ENCODE results near the gene SEPTIN11. TPM values are rescaled to one million over a fixed set of nuclear protein-coding genes. Genes with fewer than 3 reads are reported as not detected.
A peak's percentile ranks its signal among the peaks of the same experiment; 100 is the strongest.

The SEPTIN11 gene
- total and polyA plus RNA-seq, 7 experiments from 2014 or later, result 9.2 to 29.3 (median 16.5) TPM

- peaks cover 32 to 66% (median 44%) of the 10 kb centered on the region in 7 donors for H3K4me1 Mint-ChIP-seq
- H3K27ac ChIP-seq (ENCODE audit: low read depth, low read length), result no peak overlapping the region
Observed at GRCh38 chr4:76995776-76996175, 46.2 kb downstream of the SEPTIN11 start.

GRCh38 chr4:76996445-76996844 lies 46.9 kb downstream of the SEPTIN11 start:
- ATAC-seq (no peak), DNase-seq (no peak)
- Histone ChIP-seq H3K27me3 (ENCODE audit: control insufficient read depth in 2 of 2, insufficient read depth in 2 of 2, low read length in 2 of 2) (no peaks in the 10 kb centered on the region), H3K36me3 (ENCODE audit: control insufficient read depth in 2 of 3, insufficient read depth in 3 of 3, low read length in 3 of 3) (no peaks in the 10 kb centered on the region), H3K9me3 (ENCODE audit: control insufficient read depth in 2 of 3, low read length in 3 of 3) (no peaks in the 10 kb centered on the region), H3K4me1 (ENCODE audit: control insufficient read depth in 2 of 2, insufficient read depth in 2 of 2, low read length in 2 of 2) (peaks cover 23 to 36% of the 10 kb centered on the region in 2 donors), H3K4me3 (ENCODE audit: low read length) (no peak overlapping the region), H3K27ac (ENCODE audit: low read depth, low read length) (no peak overlapping the region)
- Mint-ChIP-seq H3K27me3 (peaks cover 0 to 18% (median 0%) of the 10 kb centered on the region in 5 donors), H3K4me1 (peaks cover 26 to 60% (median 37%) of the 10 kb centered on the region in 7 donors), H3K4me3 (no peak overlapping the region), H3K9me3 (no peaks in the 10 kb centered on the region), H3K36me3 (peaks cover 0 to 24% (median 17%) of the 10 kb centered on the region in 5 donors), H3K27ac (peak overlapping the region in 1 of 9 donors; percentile 45)
- intact Hi-C loops (cut with micrococcal nuclease), result loop anchor here in 1 of 2 donors (10.0 kb wide), 1 partner anchor 1482 kb away; the partner anchor contains the start of genes RCHY1 and THAP6
- ChIA-PET CTCF (interaction anchor here (0.9 to 1.7 kb wide), 2 partner anchors 11 to 37 kb away, joined by 4 to 5 read pairs; no protein-coding TSS in a partner anchor), POLR2A (interaction anchor here (0.6 to 4.6 kb wide), 6 partner anchors 11 to 47 kb away, joined by 3 to 62 read pairs (median 4); partner anchors contain the start of gene SEPTIN11)

More at GRCh38 chr4:76995776-76996175, 46.2 kb downstream of the SEPTIN11 start:
- intact Hi-C loops (cut with micrococcal nuclease), result loop anchor here (2.0 to 10.0 kb wide), 4 partner anchors 19 to 1481 kb away; partner anchors contain the start of genes RCHY1 (in 1 of the 2) and THAP6 (in 1 of the 2)
- no peak overlapping the region for H3K4me3 ChIP-seq (ENCODE audit: low read length)
- no peaks in the 10 kb centered on the region for H3K36me3 ChIP-seq (ENCODE audit: control insufficient read depth in 2 of 3, insufficient read depth in 3 of 3, low read length in 3 of 3)
- no peak for DNase-seq
- H3K27ac Mint-ChIP-seq, result peak overlapping the region in 6 of 9 donors; percentile 29 to 69 (median 36)
- H3K27me3 Mint-ChIP-seq, result peaks cover 0 to 23% (median 0%) of the 10 kb centered on the region in 5 donors
- CTCF ChIA-PET, result interaction anchor here (0.6 to 1.7 kb wide), 5 partner anchors 11 to 44 kb away, joined by 3 to 5 read pairs (median 3); no protein-coding TSS in a partner anchor
- peaks cover 27 to 43% of the 10 kb centered on the region in 2 donors for H3K4me1 ChIP-seq (ENCODE audit: control insufficient read depth in 2 of 2, insufficient read depth in 2 of 2, low read length in 2 of 2)
- POLR2A ChIA-PET, result interaction anchor here (0.8 to 4.6 kb wide), 8 partner anchors 9 to 161 kb away, joined by 3 to 62 read pairs (median 4); partner anchors contain the start of genes CCNG2 and SEPTIN11
- H3K4me3 Mint-ChIP-seq, result peak overlapping the region in 4 of 10 donors; percentile 23 to 37 (median 28)
- ATAC-seq, result no peak
- H3K36me3 Mint-ChIP-seq, result peaks cover 0 to 23% (median 17%) of the 10 kb centered on the region in 5 donors
- no peaks in the 10 kb centered on the region for H3K27me3 ChIP-seq (ENCODE audit: control insufficient read depth in 2 of 2, insufficient read depth in 2 of 2, low read length in 2 of 2)
- H3K9me3 ChIP-seq (ENCODE audit: control insufficient read depth in 2 of 3, low read length in 3 of 3), result no peaks in the 10 kb centered on the region
- H3K9me3 Mint-ChIP-seq, result no peaks in the 10 kb centered on the region

GRCh38 chr4:76997077-76997476 lies 47.5 kb downstream of the SEPTIN11 start:
- no peak for DNase-seq
- ATAC-seq, result no peak
- no peak overlapping the region for H3K27ac ChIP-seq (ENCODE audit: low read depth, low read length)
- no peak overlapping the region for H3K4me3 ChIP-seq (ENCODE audit: low read length)
- H3K4me1 Mint-ChIP-seq, result peaks cover 24 to 59% (median 37%) of the 10 kb centered on the region in 7 donors
- H3K27me3 ChIP-seq (ENCODE audit: control insufficient read depth in 2 of 2, insufficient read depth in 2 of 2, low read length in 2 of 2), result no peaks in the 10 kb centered on the region
- POLR2A ChIA-PET, result interaction anchor here (4.6 kb wide), 1 partner anchor 11 kb away, joined by 62 read pairs; no protein-coding TSS in a partner anchor
- H3K36me3 Mint-ChIP-seq, result peaks cover 0 to 24% (median 17%) of the 10 kb centered on the region in 5 donors
- CTCF ChIA-PET, result no interaction called here
- H3K9me3 ChIP-seq (ENCODE audit: control insufficient read depth in 2 of 3, low read length in 3 of 3), result no peaks in the 10 kb centered on the region
- intact Hi-C loops (cut with micrococcal nuclease), result loop anchor here in 1 of 2 donors (10.0 kb wide), 1 partner anchor 1482 kb away; the partner anchor contains the start of genes RCHY1 and THAP6
- H3K4me1 ChIP-seq (ENCODE audit: control insufficient read depth in 2 of 2, insufficient read depth in 2 of 2, low read length in 2 of 2), result peaks cover 23 to 33% of the 10 kb centered on the region in 2 donors
- no peaks in the 10 kb centered on the region for H3K36me3 ChIP-seq (ENCODE audit: control insufficient read depth in 2 of 3, insufficient read depth in 3 of 3, low read length in 3 of 3)
- H3K4me3 Mint-ChIP-seq, result no peak overlapping the region
- H3K27ac Mint-ChIP-seq, result no peak overlapping the region
- H3K9me3 Mint-ChIP-seq, result no peaks in the 10 kb centered on the region
- peaks cover 0 to 15% (median 0%) of the 10 kb centered on the region in 5 donors for H3K27me3 Mint-ChIP-seq

GRCh38 chr4:76997532-76997931 lies 48.0 kb downstream of the SEPTIN11 start:
- DNase-seq (no peak), ATAC-seq (no peak)
- H3K36me3 ChIP-seq (ENCODE audit: control insufficient read depth in 2 of 3, insufficient read depth in 3 of 3, low read length in 3 of 3), result no peaks in the 10 kb centered on the region
- H3K27me3 ChIP-seq (ENCODE audit: control insufficient read depth in 2 of 2, insufficient read depth in 2 of 2, low read length in 2 of 2), result no peaks in the 10 kb centered on the region
- CTCF ChIA-PET, result no interaction called here
- peaks cover 0 to 15% (median 0%) of the 10 kb centered on the region in 5 donors for H3K27me3 Mint-ChIP-seq
- no peaks in the 10 kb centered on the region for H3K9me3 ChIP-seq (ENCODE audit: control insufficient read depth in 2 of 3, low read length in 3 of 3)
- H3K4me1 Mint-ChIP-seq, result peaks cover 21 to 59% (median 37%) of the 10 kb centered on the region in 7 donors
- H3K27ac Mint-ChIP-seq, result peak overlapping the region in 1 of 9 donors; percentile 59
- H3K4me1 ChIP-seq (ENCODE audit: control insufficient read depth in 2 of 2, insufficient read depth in 2 of 2, low read length in 2 of 2), result peaks cover 19 to 29% of the 10 kb centered on the region in 2 donors
- H3K4me3 Mint-ChIP-seq, result no peak overlapping the region
- H3K36me3 Mint-ChIP-seq, result peaks cover 0 to 24% (median 16%) of the 10 kb centered on the region in 5 donors
- POLR2A ChIA-PET, result no interaction called here
- intact Hi-C loops (cut with micrococcal nuclease), result loop anchor here in 1 of 2 donors (10.0 kb wide), 1 partner anchor 1483 kb away; the partner anchor contains the start of genes RCHY1 and THAP6
- no peak overlapping the region for H3K27ac ChIP-seq (ENCODE audit: low read depth, low read length)
- no peaks in the 10 kb centered on the region for H3K9me3 Mint-ChIP-seq
- H3K4me3 ChIP-seq (ENCODE audit: low read length), result no peak overlapping the region

GRCh38 chr4:76998251-76998901 lies 48.8 kb downstream of the SEPTIN11 start:
- no peak overlapping the region for H3K4me3 Mint-ChIP-seq
- no peaks in the 10 kb centered on the region for H3K9me3 Mint-ChIP-seq
- Histone ChIP-seq H3K9me3 (ENCODE audit: control insufficient read depth in 2 of 3, low read length in 3 of 3) (no peaks in the 10 kb centered on the region), H3K4me1 (ENCODE audit: control insufficient read depth in 2 of 2, insufficient read depth in 2 of 2, low read length in 2 of 2) (peaks cover 13 to 22% of the 10 kb centered on the region in 2 donors), H3K27me3 (ENCODE audit: control insufficient read depth in 2 of 2, insufficient read depth in 2 of 2, low read length in 2 of 2) (no peaks in the 10 kb centered on the region), H3K27ac (ENCODE audit: low read depth, low read length) (no peak overlapping the region), H3K4me3 (ENCODE audit: low read length) (no peak overlapping the region), H3K36me3 (ENCODE audit: control insufficient read depth in 2 of 3, insufficient read depth in 3 of 3, low read length in 3 of 3) (no peaks in the 10 kb centered on the region)
- peaks cover 0 to 24% (median 13%) of the 10 kb centered on the region in 5 donors for H3K36me3 Mint-ChIP-seq
- no peak for ATAC-seq
- CTCF ChIA-PET, result no interaction called here
- DNase-seq, result no peak
- intact Hi-C loops (cut with micrococcal nuclease), result loop anchor here in 1 of 2 donors (10.0 kb wide), 1 partner anchor 1484 kb away; the partner anchor contains the start of genes RCHY1 and THAP6
- no peak overlapping the region for H3K27ac Mint-ChIP-seq
- H3K27me3 Mint-ChIP-seq, result peaks cover 0 to 15% (median 0%) of the 10 kb centered on the region in 5 donors
- peaks cover 15 to 59% (median 37%) of the 10 kb centered on the region in 7 donors for H3K4me1 Mint-ChIP-seq
- POLR2A ChIA-PET, result interaction anchor here (0.7 to 1.2 kb wide), 2 partner anchors 11 to 157 kb away, joined by 3 to 4 read pairs; no protein-coding TSS in a partner anchor

All from naive thymus-derived CD4-positive, alpha-beta T cell (primary cell).